GM12878 (cell line): ENCODE data around the gene PLAAT5. TPM values are rescaled to one million over a fixed set of nuclear protein-coding genes. Genes with fewer than 3 reads are reported as not detected.
A peak's percentile ranks its signal among the peaks of the same experiment; 100 is the strongest.

Experiments
- ATAC-seq: fragments of 200-7000 bp; cut with Tn5 transposase; 3 replicates; pipeline ENCODE4 v1.9.1; 2020; ENCODE audit warnings: mild to moderate bottlenecking, moderate library complexity
- BruUV-seq: library from RNA; stranded (reverse); fragments of 400-500 nt; replicated peaks from 2 replicates; lab custom pipeline; 2021; lab: Mats Ljungman, UMichigan
- CTCF ChIA-PET: fragments of 300-600 bp; sonication (Branson Sonifier 250); formaldehyde crosslinking; extraction: SDS; loops from one replicate; lab custom pipeline; 2021; ENCODE audit warnings: inconsistent platforms; lab: Yijun Ruan, JAX
- POLR2A ChIA-PET: fragments of 350-600 bp; formaldehyde crosslinking; extraction: SDS; loops from one replicate; lab custom pipeline; 2021; ENCODE audit warnings: inconsistent platforms; lab: Charles Lee
- RAD21 ChIA-PET: fragments of 300-600 bp; sonication (Branson Sonifier 250); formaldehyde crosslinking; loops from one replicate; lab custom pipeline; 2023; ENCODE audit warnings: antibody characterized with exemption; ENCODE audit not compliant: unreplicated experiment; lab: Charles Lee
- SMC1A ChIA-PET: fragments of 300-600 bp; sonication (Branson Sonifier 250); formaldehyde crosslinking; loops from one replicate; lab custom pipeline; 2023; ENCODE audit not compliant: unreplicated experiment, uncharacterized antibody; lab: Charles Lee
- DNase-seq: peaks from one replicate; pipeline ENCODE4 v3.0.0-alpha.2; 2011; ENCODE audit warnings: low read depth, low spot score
- FAIRE-seq: peaks from 3 replicates; lab custom pipeline; 2011; peaks lifted over from hg19 to GRCh38; lab: Jason Lieb, UNC
- H2AFZ ChIP-seq: 2 replicates; pipeline ENCODE4 v1.6.0; 2011; ENCODE audit warnings: low read depth, low read length, control low read depth; ENCODE audit not compliant: control insufficient read depth
- H3K27ac ChIP-seq: 2 replicates; pipeline ENCODE4 v1.5.1; 2011; ENCODE audit warnings: control low read depth; ENCODE audit not compliant: control insufficient read depth, insufficient read depth
- H3K27me3 ChIP-seq, 2 experiments: replicated peaks in 1 of 2; 2 replicates each; pipeline versions ENCODE4 v1.6.0 to v1.6.1; 2011; ENCODE audit warnings: low read length in 1 of 2; ENCODE audit not compliant: control insufficient read depth in 2 of 2, insufficient read depth in 2 of 2
- H3K36me3 ChIP-seq, 2 experiments: 2 replicates each; pipeline ENCODE4 v1.5.1; 2011; ENCODE audit warnings: low read length in 1 of 2; ENCODE audit not compliant: control insufficient read depth in 2 of 2, insufficient read depth in 2 of 2
- H3K4me1 ChIP-seq: 2 replicates; pipeline ENCODE4 v1.6.1; 2011; ENCODE audit warnings: mild to moderate bottlenecking, low read length, moderate library complexity, mixed read lengths; ENCODE audit not compliant: control insufficient read depth, insufficient read depth
- H3K4me2 ChIP-seq: 2 replicates; pipeline ENCODE4 v1.6.0; 2011; ENCODE audit warnings: control low read depth; ENCODE audit not compliant: control insufficient read depth, insufficient read depth
- H3K4me3 ChIP-seq: fragments of 200-600 bp; sonication (generic); 2 replicates; pipeline ENCODE4 v1.5.1; 2016
- H3K79me2 ChIP-seq: 2 replicates; pipeline ENCODE4 v1.6.0; 2011; ENCODE audit warnings: low read length; ENCODE audit not compliant: control insufficient read depth, insufficient read depth
- H3K9ac ChIP-seq: 2 replicates; pipeline ENCODE4 v1.8.0; 2011; ENCODE audit warnings: low read length, control low read depth, mixed read lengths; ENCODE audit not compliant: control insufficient read depth, insufficient read depth
- H3K9me3 ChIP-seq: replicated peaks from 3 replicates; pipeline ENCODE4 v1.5.1; 2011; ENCODE audit warnings: mild to moderate bottlenecking, low read length; ENCODE audit not compliant: control insufficient read depth, insufficient read depth
- H4K20me1 ChIP-seq: 2 replicates; pipeline ENCODE4 v1.6.0; 2011; ENCODE audit not compliant: control insufficient read depth, insufficient read depth
- ASH2L ChIP-seq: fragments of 300-600, 200-600 bp; sonication (generic); IDR thresholded peaks from 2 replicates; pipeline ENCODE4 v1.6.1; 2017; ENCODE audit warnings: low read depth, mild to moderate bottlenecking, borderline replicate concordance
- CHD1 ChIP-seq: IDR thresholded peaks from 2 replicates; pipeline ENCODE4 v1.6.1; 2012; ENCODE audit warnings: low read depth, low read length, improper control_type of control experiment
- DPF2 ChIP-seq: fragments of 450-650 bp; IDR thresholded peaks from 2 replicates; pipeline ENCODE4 v1.6.1; 2017; ENCODE audit warnings: mild to moderate bottlenecking
- EZH2 ChIP-seq: IDR thresholded peaks from 2 replicates; pipeline ENCODE4 v1.6.1; 2012; ENCODE audit warnings: low read depth, mild to moderate bottlenecking, control low read depth, inconsistent platforms, low read length, borderline replicate concordance; ENCODE audit not compliant: control insufficient read depth
- GATAD2B ChIP-seq: fragments of 450-650 bp; conservative IDR thresholded peaks from 2 replicates; pipeline ENCODE4 v1.6.1; 2017; ENCODE audit warnings: low read depth, mild to moderate bottlenecking, moderate library complexity
- IRF3 ChIP-seq: fragments of 450-650 bp; IDR thresholded peaks from 2 replicates; pipeline ENCODE4 v1.6.1; 2014; ENCODE audit warnings: mild to moderate bottlenecking
- MXI1 ChIP-seq: fragments of 150-350 bp; IDR thresholded peaks from 2 replicates; pipeline ENCODE4 v1.6.1; 2011; ENCODE audit warnings: low read depth, mild to moderate bottlenecking, inconsistent platforms, low read length, improper control_type of control experiment
- NFYA ChIP-seq: IDR thresholded peaks from 2 replicates; pipeline ENCODE4 v1.6.1; 2011; ENCODE audit warnings: low read depth, mild to moderate bottlenecking, low read length, improper control_type of control experiment, borderline replicate concordance
- ZBED1 ChIP-seq: IDR thresholded peaks from 2 replicates; pipeline ENCODE4 v1.6.1; 2016; ENCODE audit warnings: borderline replicate concordance
- ZBTB33 ChIP-seq: fragments of 450-650 bp; IDR thresholded peaks from 2 replicates; pipeline ENCODE4 v1.6.1; 2017; ENCODE audit warnings: mild to moderate bottlenecking
- WGBS: methylation state at CpG from one replicate; pipeline ENCODE4 v1.1.6; 2016; ENCODE audit warnings: low lambda C conversion rate; ENCODE audit not compliant: insufficient replicate concordance, insufficient coverage; ENCODE audit errors: missing lambda C conversion rate; 5-methylcytosine and 5-hydroxymethylcytosine counted together
- in situ Hi-C: fragments of 300-500 bp; cut with MboI; formaldehyde crosslinking; loops from 9 replicates; pipeline ENCODE4 v1.14.3; 2018; ENCODE audit warnings: mixed read lengths
- intact Hi-C: fragments of 100-400 bp; cut with micrococcal nuclease; formaldehyde crosslinking; loops from one replicate; pipeline ENCODE4 v1.14.2; 2022; ENCODE audit not compliant: unreplicated experiment
- polyA plus RNA-seq, 11 experiments: library from polyadenylated mRNA; depleted of rRNA in 4 of 11; unstranded in 6 of 11; stranded (reverse) in 5 of 11; fragments of >200 nt; fragmentation: Nextera tagmentation in 4 of 11; fragmentation: Illumina TruSeq in 1 of 11; extraction: Ambion mirVana in 4 of 11; extraction: Trizol in 1 of 11; gene quantifications; 1 replicate in 1 of 11; 2 replicates in 10 of 11; pipeline versions ENCODE4 v1.2.1 to v1.2.3, GENCODE V29; 2011 to 2016; ENCODE audit warnings: inconsistent platforms in 2 of 11, missing spikeins in 2 of 11, low read depth in 1 of 11
- total RNA-seq, 4 experiments: library from RNA; depleted of rRNA in 3 of 4; stranded (reverse); fragments of >200 nt in 3 of 4; fragmentation: Illumina TruSeq in 1 of 4; extraction: Trizol in 1 of 4; gene quantifications; 2 replicates each; pipeline versions ENCODE4 v1.2.1 to v1.2.3, GENCODE V29; 2013 to 2021

PLAAT5 gene
- total and polyA plus RNA-seq, 10 of the 15 experiments (the other 5 are each of a cell fraction or from before 2014, with no cell fraction given): not detected

- TF ChIP-seq ZBED1 (0 out of 2 replicates have a peak, but pooled peaks have one; percentile 32), ASH2L (no peak), IRF3 (no peak), GATAD2B (no peak), MXI1 (peak; percentile 35; the same call in 1 of the 2 replicates)
Measured at GRCh38 chr11:63534895-63535461, 44.0 kb upstream of the PLAAT5 start (continued).

GRCh38 chr11:63534076-63534475, 43.1 kb upstream of the PLAAT5 start:
- DNase-seq (no peak), ATAC-seq (no peak), FAIRE-seq (no peak)
- H3K27ac ChIP-seq: no peak overlapping the region
- H3K4me2 ChIP-seq: no peak overlapping the region
- 80% methylated on average over 3 of the region's 3 CpGs for WGBS
- intact Hi-C loops (no loop called here), in situ Hi-C loops (no loop called here)
- H3K27me3 ChIP-seq: no peaks in the 10 kb centered on the region
- ChIA-PET SMC1A (interaction anchor here (1.7 to 2.2 kb wide), 2 partner anchors 9 to 32 kb away, joined by 4 to 6 read pairs; no protein-coding TSS in a partner anchor), POLR2A (interaction anchor here (0.5 kb wide), 1 partner anchor 92 kb away, joined by 3 read pairs; no protein-coding TSS in a partner anchor), CTCF (interaction anchor here (0.5 to 3.2 kb wide), 2 partner anchors 10 to 55 kb away, joined by 4 to 9 read pairs; no protein-coding TSS in a partner anchor), RAD21 (no interaction called here)
- H2AFZ ChIP-seq: no peak overlapping the region
- TF ChIP-seq NFYA: no peak
- no peak for TF ChIP-seq ZBTB33
- TF ChIP-seq DPF2: no peak
- no peak for TF ChIP-seq CHD1
- no peak for TF ChIP-seq EZH2
- peaks cover 34% of the 10 kb centered on the region for H3K4me1 ChIP-seq
- H4K20me1 ChIP-seq: no peaks in the 10 kb centered on the region
- H3K9ac ChIP-seq: no peak overlapping the region
- no peak overlapping the region for H3K4me3 ChIP-seq
- no peaks in the 10 kb centered on the region for H3K36me3 ChIP-seq
- H3K9me3 ChIP-seq: no peaks in the 10 kb centered on the region
- H3K79me2 ChIP-seq: no peaks in the 10 kb centered on the region
- BruUV-seq: no TSS peak
